ENCODE results near the gene PLCB4. TPM values are rescaled to one million over a fixed set of nuclear protein-coding genes. Genes with fewer than 3 reads are reported as not detected.
A peak's percentile ranks its signal among the peaks of the same experiment; 100 is the strongest.

PLCB4 gene
- total RNA-seq, 1 donor from 2014 or later = 59.6 TPM

DNA sequence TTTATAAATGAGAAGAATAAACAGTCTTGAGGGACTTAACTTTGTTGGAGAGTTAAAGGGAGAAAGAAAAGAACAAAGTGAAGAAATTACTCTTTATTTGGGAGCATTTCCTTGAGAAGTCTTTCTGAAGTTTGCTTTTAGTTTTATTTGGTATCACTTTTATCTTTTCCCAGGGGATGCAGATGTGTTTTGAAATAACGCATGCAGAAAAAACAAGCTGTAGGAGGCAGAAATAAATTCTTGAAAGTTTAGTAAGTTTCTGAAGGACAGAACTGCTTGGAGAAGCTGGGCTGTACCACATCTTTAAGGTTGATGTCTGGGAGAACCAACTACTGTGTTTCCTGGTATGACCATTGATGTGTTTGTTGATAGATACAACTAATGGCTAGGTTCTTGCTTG is 75.0 kb downstream of the PLCB4 start:
- no peak overlapping the region for H3K4me3 ChIP-seq (ENCODE audit: low read depth, low read length)
- DNase-seq (ENCODE audit: low read depth) = no peak
- TF ChIP-seq, protein P1, sequence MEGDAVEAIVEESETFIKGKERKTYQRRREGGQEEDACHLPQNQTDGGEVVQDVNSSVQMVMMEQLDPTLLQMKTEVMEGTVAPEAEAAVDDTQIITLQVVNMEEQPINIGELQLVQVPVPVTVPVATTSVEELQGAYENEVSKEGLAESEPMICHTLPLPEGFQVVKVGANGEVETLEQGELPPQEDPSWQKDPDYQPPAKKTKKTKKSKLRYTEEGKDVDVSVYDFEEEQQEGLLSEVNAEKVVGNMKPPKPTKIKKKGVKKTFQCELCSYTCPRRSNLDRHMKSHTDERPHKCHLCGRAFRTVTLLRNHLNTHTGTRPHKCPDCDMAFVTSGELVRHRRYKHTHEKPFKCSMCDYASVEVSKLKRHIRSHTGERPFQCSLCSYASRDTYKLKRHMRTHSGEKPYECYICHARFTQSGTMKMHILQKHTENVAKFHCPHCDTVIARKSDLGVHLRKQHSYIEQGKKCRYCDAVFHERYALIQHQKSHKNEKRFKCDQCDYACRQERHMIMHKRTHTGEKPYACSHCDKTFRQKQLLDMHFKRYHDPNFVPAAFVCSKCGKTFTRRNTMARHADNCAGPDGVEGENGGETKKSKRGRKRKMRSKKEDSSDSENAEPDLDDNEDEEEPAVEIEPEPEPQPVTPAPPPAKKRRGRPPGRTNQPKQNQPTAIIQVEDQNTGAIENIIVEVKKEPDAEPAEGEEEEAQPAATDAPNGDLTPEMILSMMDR (conservative IDR thresholded peaks at IDR 0.05; ENCODE audit: low read depth, low read length) = no peak

DNA sequence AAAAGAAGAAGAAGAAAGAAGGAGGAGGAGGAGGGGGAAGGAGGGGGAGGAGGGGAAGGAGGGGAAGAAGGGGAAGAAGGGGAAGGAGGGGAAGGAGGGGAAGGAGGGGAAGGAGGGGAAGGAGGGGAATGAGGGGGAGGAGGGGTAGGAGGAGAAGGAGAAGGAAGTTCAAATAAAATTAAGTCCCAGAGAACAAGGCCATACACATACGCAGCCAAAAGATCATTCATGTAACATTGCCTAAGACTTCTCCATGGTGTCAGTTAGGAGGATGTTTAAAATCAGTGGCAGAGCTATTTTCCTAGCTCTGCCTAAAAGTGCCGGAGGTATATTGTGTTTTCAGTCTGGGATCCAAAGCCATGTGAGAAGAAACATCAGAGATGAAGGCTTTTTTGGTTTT is 75.8 kb downstream of the PLCB4 start:
- no peak for DNase-seq (ENCODE audit: low read depth)
- TF ChIP-seq, protein P1 (conservative IDR thresholded peaks at IDR 0.05; ENCODE audit: low read depth, low read length) = no peak
- H3K4me3 ChIP-seq (ENCODE audit: low read depth, low read length) = no peak overlapping the region

DNA sequence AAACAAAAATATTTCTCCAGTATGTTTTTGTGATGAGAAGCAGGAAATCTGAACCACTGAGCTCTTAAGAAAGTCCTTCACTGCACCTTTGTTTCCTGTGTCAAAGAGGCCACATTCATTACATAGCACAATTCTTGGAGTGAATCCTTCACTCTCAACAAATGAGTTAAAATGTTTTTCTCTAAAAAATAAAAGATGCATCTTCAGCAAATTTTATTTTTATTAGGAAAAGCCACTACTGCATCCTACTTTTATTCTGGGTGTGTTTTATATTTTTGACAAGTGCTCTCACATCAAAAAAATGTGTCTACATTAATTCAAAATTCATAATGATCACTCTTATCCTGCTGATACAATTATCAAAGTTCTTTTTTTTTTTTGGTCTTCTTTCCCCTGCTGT is 76.3 kb downstream of the PLCB4 start:
- DNase-seq (ENCODE audit: low read depth) = no peak
- TF ChIP-seq, protein P1 (conservative IDR thresholded peaks at IDR 0.05; ENCODE audit: low read depth, low read length) = no peak
- no peak overlapping the region for H3K4me3 ChIP-seq (ENCODE audit: low read depth, low read length)

DNA sequence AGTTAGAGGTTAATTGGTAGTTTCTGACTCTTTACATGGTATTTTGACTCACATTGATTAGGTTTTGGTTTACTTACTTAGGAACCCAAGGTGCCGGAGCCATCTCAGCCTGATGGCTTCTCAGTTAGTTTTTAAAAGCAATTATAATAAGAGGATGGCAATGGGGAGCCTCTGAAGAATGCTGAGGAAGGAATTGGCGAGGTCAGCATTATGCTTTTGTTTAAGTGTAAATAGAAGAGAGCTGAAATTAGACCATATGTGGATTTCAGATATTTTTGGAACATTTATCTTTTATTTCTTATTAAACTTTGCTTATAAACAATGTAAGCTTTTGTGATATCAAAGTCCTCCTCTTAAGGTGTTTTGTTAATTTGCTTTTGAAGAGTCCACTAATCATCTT is 77.8 kb downstream of the PLCB4 start:
- H3K4me3 ChIP-seq (ENCODE audit: low read depth, low read length) = no peak overlapping the region
- TF ChIP-seq, protein P1 (conservative IDR thresholded peaks at IDR 0.05; ENCODE audit: low read depth, low read length) = no peak
- DNase-seq (ENCODE audit: low read depth) = no peak

DNA sequence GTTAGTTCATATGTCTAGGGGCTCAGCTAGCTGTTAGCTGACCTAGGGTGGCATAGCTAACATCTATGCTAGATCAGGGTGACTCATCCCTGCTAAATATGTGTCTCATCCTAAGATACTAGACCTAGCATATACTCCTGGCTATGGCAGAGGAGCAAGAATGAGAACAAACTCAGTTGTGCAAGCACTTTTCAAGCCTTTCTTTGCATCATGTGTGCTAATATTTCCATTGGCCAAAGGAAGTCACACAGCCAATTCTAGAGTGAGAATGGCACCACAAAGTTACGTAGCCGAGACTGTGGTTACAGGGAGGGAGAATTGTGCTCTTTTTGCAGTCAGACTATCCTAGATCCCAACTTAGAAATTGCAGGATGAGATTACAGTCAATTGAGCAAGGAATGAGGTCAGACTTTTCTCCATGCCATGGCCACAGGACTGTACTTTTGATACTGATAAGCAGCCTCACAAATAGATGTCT is 78.7 kb downstream of the PLCB4 start:
- peak; percentile 43 for DNase-seq (ENCODE audit: low read depth)
- TF ChIP-seq, protein P1 (conservative IDR thresholded peaks at IDR 0.05; ENCODE audit: low read depth, low read length) = no peak
- H3K4me3 ChIP-seq (ENCODE audit: low read depth, low read length) = no peak overlapping the region

DNA sequence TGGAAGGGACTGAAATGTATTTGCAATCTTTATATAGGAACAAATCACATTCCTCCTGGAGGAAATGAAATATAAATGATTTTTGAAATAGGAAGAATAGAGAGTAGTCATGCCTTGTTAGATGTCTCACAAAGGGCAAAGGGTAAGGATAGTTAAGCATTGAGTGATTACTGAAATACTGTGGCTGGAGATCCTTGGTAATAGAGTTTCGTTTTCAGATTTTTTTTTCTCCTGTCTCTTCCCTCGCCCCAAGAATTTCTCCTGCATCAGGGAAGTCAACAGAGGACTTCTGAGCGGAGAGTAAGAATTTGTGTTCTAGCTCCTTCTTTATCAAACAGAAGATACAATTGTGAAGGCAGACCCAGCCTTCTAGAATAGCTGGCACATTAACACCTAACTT is 79.4 kb downstream of the PLCB4 start:
- TF ChIP-seq, protein P1 (conservative IDR thresholded peaks at IDR 0.05; ENCODE audit: low read depth, low read length) = no peak

DNA sequence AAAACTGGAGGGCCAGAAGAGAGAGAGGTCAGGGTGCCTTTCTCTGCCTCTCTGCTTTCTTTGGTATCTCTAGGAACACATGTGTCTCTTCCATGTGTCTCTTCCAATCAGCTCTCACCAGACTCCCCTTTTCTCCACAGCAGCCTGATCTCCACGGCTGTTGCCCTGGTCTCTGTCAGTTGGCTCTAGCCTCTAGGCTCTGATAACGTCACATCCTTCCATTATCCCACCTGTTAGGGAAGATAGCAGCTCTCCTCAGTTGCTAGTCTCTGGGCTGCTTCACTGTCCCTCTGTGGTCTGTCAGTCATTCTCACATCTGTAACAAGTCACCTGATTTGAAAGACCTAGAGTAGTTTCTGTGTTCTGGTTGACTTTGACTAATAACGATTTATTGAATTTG is 80.2 kb downstream of the PLCB4 start:
- DNase-seq (ENCODE audit: low read depth) = no peak
- TF ChIP-seq, protein P1 (conservative IDR thresholded peaks at IDR 0.05; ENCODE audit: low read depth, low read length) = no peak
- H3K4me3 ChIP-seq (ENCODE audit: low read depth, low read length) = no peak overlapping the region

More for the DNA sequence above, 79.4 kb downstream of the PLCB4 start:
- H3K4me3 ChIP-seq (ENCODE audit: low read depth, low read length) = no peak overlapping the region
- no peak for DNase-seq (ENCODE audit: low read depth)
